AG04449 (cell line): ENCODE results near the gene URAD.

ENCODE experiments used
- CTCF ChIA-PET: fragments of 350-600 bp; formaldehyde crosslinking; extraction: SDS; loops from one replicate; lab custom pipeline; 2021; ENCODE audit warnings: antibody characterized with exemption; lab: Yijun Ruan, JAX
- POLR2A ChIA-PET: fragments of 400-600, 350-600 bp; formaldehyde crosslinking; extraction: SDS; loops from one replicate; lab custom pipeline; 2020; ENCODE audit warnings: antibody characterized with exemption, inconsistent platforms; lab: Yijun Ruan, JAX
- DNase-seq: peaks from one replicate; pipeline ENCODE4 v3.0.0-alpha.2; 2010; ENCODE audit warnings: low read depth, low spot score
- H3K4me3 ChIP-seq: 2 replicates; pipeline ENCODE4 v1.5.1; 2011; ENCODE audit warnings: low read depth, mild to moderate bottlenecking, control low read depth, low read length
- CTCF ChIP-seq: IDR thresholded peaks from one replicate; pipeline ENCODE4 v1.5.1; 2011; ENCODE audit warnings: mild to moderate bottlenecking, moderate library complexity, low read length, control low read depth, inconsistent platforms; ENCODE audit not compliant: insufficient read depth; ENCODE audit errors: missing control alignments

Gene URAD

GRCh38 chr13:27969866-27970229 is 18.6 kb downstream of the URAD start:
- DNase-seq: no peak
- CTCF ChIA-PET: interaction anchor here (0.6 to 3.4 kb wide), 5 partner anchors 14 to 608 kb away, joined by 3 to 17 read pairs (median 3); no protein-coding TSS in a partner anchor
- H3K4me3 ChIP-seq: no peak overlapping the region
- TF ChIP-seq CTCF: no peak
- POLR2A ChIA-PET: no interaction called here

GRCh38 chr13:27969082-27969865 is 19.2 kb downstream of the URAD start, which contains the start of gene CDX2:
TSS of gene CDX2 (minus strand) at chr13:27969315. CDS start at chr13:27969006, 309 bp downstream.
- no peak for TF ChIP-seq CTCF
- CTCF ChIA-PET: interaction anchor here (1.0 to 3.4 kb wide), 4 partner anchors 15 to 607 kb away, joined by 3 to 17 read pairs (median 5); no protein-coding TSS in a partner anchor
- POLR2A ChIA-PET: no interaction called here
- no peak for DNase-seq
- H3K4me3 ChIP-seq: no peak within 1 kb of the TSS

- TF ChIP-seq CTCF: no peak
- DNase-seq: no peak
- H3K4me3 ChIP-seq: no peak overlapping the region
- ChIA-PET POLR2A (no interaction called here), CTCF (interaction anchor here (1.0 to 1.9 kb wide), 5 partner anchors 13 to 139 kb away, joined by 3 to 8 read pairs (median 4); no protein-coding TSS in a partner anchor)
Measured at GRCh38 chr13:27968316-27969081, 20.0 kb downstream of the URAD start.

- TF ChIP-seq CTCF: no peak
- no peak overlapping the region for H3K4me3 ChIP-seq
- POLR2A ChIA-PET: no interaction called here
- DNase-seq: no peak
- CTCF ChIA-PET: interaction anchor here (0.7 to 1.9 kb wide), 6 partner anchors 12 to 1037 kb away, joined by 3 to 8 read pairs (median 4); no protein-coding TSS in a partner anchor
Measured at GRCh38 chr13:27967736-27968315, 20.7 kb downstream of the URAD start.

GRCh38 chr13:27967203-27967735 is 21.2 kb downstream of the URAD start:
- TF ChIP-seq CTCF: no peak
- no peak for DNase-seq
- CTCF ChIA-PET: interaction anchor here (0.7 to 1.9 kb wide), 6 partner anchors 11 to 1037 kb away, joined by 3 to 8 read pairs (median 4); no protein-coding TSS in a partner anchor
- POLR2A ChIA-PET: no interaction called here
- no peak overlapping the region for H3K4me3 ChIP-seq
